Panc1 (cell line): ENCODE measurements around the gene SLC19A1. TPM values are rescaled to one million over a fixed set of nuclear protein-coding genes. Genes with fewer than 3 reads are reported as not detected.

Source experiments
- ATAC-seq: fragments of 200-7000 bp; cut with Tn5 transposase; 2 replicates; pipeline ENCODE4 v1.9.1; 2020; ENCODE audit warnings: mild to moderate bottlenecking, moderate library complexity
- BruUV-seq: library from RNA; stranded (reverse); fragments of 400-500 nt; replicated peaks from 2 replicates; lab custom pipeline; 2021; lab: Mats Ljungman, UMichigan
- CTCF ChIA-PET: fragments of 300-600 bp; sonication (Branson Sonifier 250); formaldehyde crosslinking; loops from one replicate; lab custom pipeline; 2022; ENCODE audit warnings: antibody characterized with exemption; lab: Charles Lee
- POLR2A ChIA-PET: fragments of 300-600 bp; sonication (Branson Sonifier 250); formaldehyde crosslinking; loops from one replicate; lab custom pipeline; 2022; ENCODE audit warnings: antibody characterized with exemption; lab: Charles Lee
- DNase-seq: peaks from one replicate; pipeline ENCODE4 v3.0.0-alpha.2; 2010; ENCODE audit warnings: low read depth, low spot score
- H3K27ac ChIP-seq: 2 replicates; pipeline ENCODE4 v1.5.1; 2011; ENCODE audit warnings: mild to moderate bottlenecking, low read length, inconsistent platforms
- H3K27me3 ChIP-seq: fragments of 200-500 bp; sonication (Bioruptor generic); 2 replicates; pipeline ENCODE4 v1.6.0; 2014; ENCODE audit warnings: low read length, inconsistent platforms; ENCODE audit not compliant: control insufficient read depth, insufficient read depth
- H3K36me3 ChIP-seq: fragments of 200-500 bp; sonication (Bioruptor generic); 2 replicates; pipeline ENCODE4 v1.5.1; 2014; ENCODE audit warnings: inconsistent platforms, mild to moderate bottlenecking, low read length, moderate library complexity; ENCODE audit not compliant: control insufficient read depth, insufficient read depth
- H3K4me1 ChIP-seq: 2 replicates; pipeline ENCODE4 v1.5.1; 2011; ENCODE audit warnings: inconsistent platforms, mild to moderate bottlenecking, low read length, moderate library complexity; ENCODE audit not compliant: control insufficient read depth, insufficient read depth
- H3K4me3 ChIP-seq, 2 experiments: 2 replicates each; pipeline ENCODE4 v1.5.1; 2011 to 2012; ENCODE audit warnings: low read depth in 2 of 2, low read length in 2 of 2, mild to moderate bottlenecking in 2 of 2, inconsistent platforms in 1 of 2, moderate library complexity in 1 of 2
- H3K9me3 ChIP-seq: fragments of 200-500 bp; sonication (Bioruptor generic); 2 replicates; pipeline ENCODE4 v1.5.1; 2014; ENCODE audit warnings: low read depth, mild to moderate bottlenecking, inconsistent platforms, low read length, moderate library complexity; ENCODE audit not compliant: control insufficient read depth, insufficient read depth
- CTCF ChIP-seq: fragments of 450-650 bp; IDR thresholded peaks from 2 replicates; pipeline ENCODE4 v1.5.1; 2017; ENCODE audit warnings: mild to moderate bottlenecking
- POLR2AphosphoS5 ChIP-seq: IDR thresholded peaks from 2 replicates; pipeline ENCODE4 v1.6.1; 2012; ENCODE audit warnings: mild to moderate bottlenecking, low read depth, low read length, moderate library complexity
- REST ChIP-seq, 2 experiments: IDR thresholded peaks; 2 replicates each; pipeline ENCODE4 v1.6.1; 2011 to 2012; ENCODE audit warnings: low read depth in 2 of 2, control low read depth in 1 of 2, low read length in 1 of 2, mild to moderate bottlenecking in 1 of 2, moderate library complexity in 1 of 2; ENCODE audit not compliant: insufficient read depth in 1 of 2
- SIN3A ChIP-seq: IDR thresholded peaks from 2 replicates; pipeline ENCODE4 v1.6.1; 2012; ENCODE audit warnings: low read depth, mild to moderate bottlenecking, low read length, moderate library complexity, borderline replicate concordance; ENCODE audit not compliant: insufficient read depth
- TCF7L2 ChIP-seq: IDR thresholded peaks from 2 replicates; pipeline ENCODE4 v1.6.1; 2011; ENCODE audit warnings: mild to moderate bottlenecking, low read depth, low read length, inconsistent platforms
- in situ Hi-C: cut with HindIII; loops from 2 replicates; pipeline ENCODE4 v1.10.0; 2016; ENCODE audit warnings: low sequenced_read_pairs, low pct_unique_long_range_greater_than_20kb
- intact Hi-C: fragments of 100-400 bp; cut with micrococcal nuclease; formaldehyde crosslinking; loops from one replicate; pipeline ENCODE4 v1.10.0; 2022; ENCODE audit not compliant: unreplicated experiment
- total RNA-seq: library from RNA; stranded (reverse); gene quantifications from one replicate; pipeline ENCODE4 v1.2.1, GENCODE V29; 2021; ENCODE audit not compliant: unreplicated experiment

Gene SLC19A1
- total RNA-seq, 1 experiment from 2014 or later: 24.5 TPM

GRCh38 chr21:45450423-45451090 lies 91.7 kb downstream of the SLC19A1 start:
- DNase-seq (no peak), ATAC-seq (no peak)
- CTCF ChIA-PET: no interaction called here
- POLR2A ChIA-PET: no interaction called here
- H3K4me1 ChIP-seq: peaks cover 64% of the 10 kb centered on the region
- in situ Hi-C loops (no loop called here), intact Hi-C loops (no loop called here)
- no peaks in the 10 kb centered on the region for H3K27me3 ChIP-seq
- no peak overlapping the region for H3K4me3 ChIP-seq
- no peaks in the 10 kb centered on the region for H3K9me3 ChIP-seq
- peak overlapping the region; percentile 57 for H3K27ac ChIP-seq
- no TSS peak for BruUV-seq
- TF ChIP-seq SIN3A (no peak), REST (IDR thresholded peaks at IDR 0.05; ENCODE audit: insufficient read depth in 1 of 2, low read depth in 2 of 2, low read length in 1 of 2) (no peak), CTCF (no peak), TCF7L2 (no peak), POLR2AphosphoS5 (no peak)
- no peaks in the 10 kb centered on the region; the same call in 1 of the 2 replicates for H3K36me3 ChIP-seq

- CTCF ChIA-PET: no interaction called here
- TF ChIP-seq REST (IDR thresholded peaks at IDR 0.05; ENCODE audit: insufficient read depth in 1 of 2, low read depth in 2 of 2, low read length in 1 of 2) (no peak), SIN3A (no peak), TCF7L2 (no peak), POLR2AphosphoS5 (no peak), CTCF (no peak)
Measured at GRCh38 chr21:45449658-45450422, 92.4 kb downstream of the SLC19A1 start.

More at GRCh38 chr21:45449658-45450422, 92.4 kb downstream of the SLC19A1 start:
- intact Hi-C loops: no loop called here
- no peaks in the 10 kb centered on the region for H3K9me3 ChIP-seq
- in situ Hi-C loops: no loop called here
- ATAC-seq: no peak
- no peak overlapping the region for H3K4me3 ChIP-seq
- peak overlapping the region; percentile 65 for H3K27ac ChIP-seq
- DNase-seq: no peak
- H3K36me3 ChIP-seq: no peaks in the 10 kb centered on the region; the same call in 1 of the 2 replicates
- no peaks in the 10 kb centered on the region for H3K27me3 ChIP-seq
- no TSS peak for BruUV-seq
- POLR2A ChIA-PET: interaction anchor here (0.5 kb wide), 1 partner anchor 13 kb away, joined by 3 read pairs; no protein-coding TSS in a partner anchor
- peaks cover 66% of the 10 kb centered on the region for H3K4me1 ChIP-seq
